Smooth muscle cell of the brain vasculature (primary cell): ENCODE results near the gene PLCB4.

Experiments
- DNase-seq: peaks from one replicate; pipeline ENCODE4 v3.0.0-alpha.2; 2012; ENCODE audit warnings: low read depth, low spot score

Gene PLCB4

DNA sequence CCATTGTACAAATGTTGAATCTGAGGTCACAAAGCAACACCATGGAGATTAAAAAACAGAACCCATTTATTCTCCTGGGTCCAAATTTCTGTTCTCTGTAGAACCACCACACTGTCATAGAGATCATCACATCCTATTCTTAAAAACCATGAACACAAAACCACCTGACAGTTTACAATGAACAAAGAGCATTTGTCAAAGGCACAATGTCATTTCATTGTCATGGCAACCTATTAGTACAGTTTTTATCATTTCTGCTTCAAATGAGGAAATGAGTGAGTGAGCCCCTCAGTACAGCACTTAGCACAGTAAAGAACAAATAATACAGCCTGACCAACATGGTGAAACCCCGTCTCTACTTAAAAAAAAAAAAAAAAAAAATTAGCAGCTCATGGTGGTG, 422.4 kb downstream of the PLCB4 start:
- DNase-seq, result no peak

DNA sequence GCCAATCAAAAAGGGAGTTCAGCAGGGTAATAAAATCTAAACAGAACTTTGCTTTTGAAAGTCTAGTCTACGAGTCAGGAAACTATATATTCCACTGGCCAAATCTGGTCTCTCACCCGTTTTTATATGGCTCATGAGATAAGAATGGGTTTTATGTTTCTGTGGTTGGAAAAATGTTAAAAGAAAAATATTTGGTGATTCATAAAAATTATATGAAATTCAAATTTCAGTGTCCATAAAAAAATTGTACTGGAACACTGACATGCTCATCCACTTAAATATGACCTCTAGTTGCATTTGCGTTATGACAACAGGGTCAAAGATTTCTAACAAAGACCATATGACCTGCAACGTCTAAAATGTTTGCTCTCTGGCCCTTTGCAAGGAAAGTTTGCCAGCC, 423.2 kb downstream of the PLCB4 start:
- DNase-seq, result no peak

DNA sequence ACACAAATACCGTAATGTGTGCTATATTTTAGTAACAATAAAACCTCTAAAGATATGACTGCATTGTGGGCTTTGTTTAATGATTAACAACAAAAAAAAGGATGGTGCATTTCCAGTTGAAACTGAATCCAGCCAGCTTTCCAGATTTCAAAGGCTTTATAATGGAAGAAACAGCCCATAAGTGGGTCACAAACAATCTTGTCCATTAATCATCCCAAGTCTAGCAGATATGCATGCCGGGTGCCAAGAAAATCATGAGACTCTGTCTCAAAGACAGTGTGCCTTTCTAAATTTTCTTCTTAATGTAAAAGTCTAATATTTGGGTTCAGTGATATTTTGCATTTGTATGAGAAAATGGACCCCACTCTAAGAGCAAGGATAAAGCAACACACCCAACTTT, 424.9 kb downstream of the PLCB4 start:
- no peak for DNase-seq

DNA sequence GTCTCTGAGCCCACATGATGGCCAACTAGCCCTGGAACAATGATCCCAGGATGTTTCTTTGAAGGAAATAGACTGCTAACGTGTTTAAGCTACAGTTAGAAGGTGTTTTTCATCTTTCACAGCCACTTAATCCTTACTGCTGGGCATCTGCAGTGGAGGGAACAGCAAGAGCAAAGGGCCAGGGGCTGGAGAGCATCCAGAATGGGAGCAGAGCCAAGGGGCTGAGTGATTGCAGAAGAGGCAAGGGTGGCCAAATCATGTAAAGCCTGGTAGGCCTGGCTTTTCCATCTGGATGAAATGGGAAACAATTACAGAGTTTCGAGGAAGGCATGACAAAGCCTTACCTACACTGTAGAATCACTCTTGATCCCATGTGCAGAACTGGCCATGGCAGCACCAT, 426.8 kb downstream of the PLCB4 start:
- no peak for DNase-seq

- DNase-seq, result no peak
Measured at GRCh38 chr20:9496155-9496554, 427.3 kb downstream of the PLCB4 start.

GRCh38 chr20:9498322-9498721, 429.4 kb downstream of the PLCB4 start:
- no peak for DNase-seq

DNA sequence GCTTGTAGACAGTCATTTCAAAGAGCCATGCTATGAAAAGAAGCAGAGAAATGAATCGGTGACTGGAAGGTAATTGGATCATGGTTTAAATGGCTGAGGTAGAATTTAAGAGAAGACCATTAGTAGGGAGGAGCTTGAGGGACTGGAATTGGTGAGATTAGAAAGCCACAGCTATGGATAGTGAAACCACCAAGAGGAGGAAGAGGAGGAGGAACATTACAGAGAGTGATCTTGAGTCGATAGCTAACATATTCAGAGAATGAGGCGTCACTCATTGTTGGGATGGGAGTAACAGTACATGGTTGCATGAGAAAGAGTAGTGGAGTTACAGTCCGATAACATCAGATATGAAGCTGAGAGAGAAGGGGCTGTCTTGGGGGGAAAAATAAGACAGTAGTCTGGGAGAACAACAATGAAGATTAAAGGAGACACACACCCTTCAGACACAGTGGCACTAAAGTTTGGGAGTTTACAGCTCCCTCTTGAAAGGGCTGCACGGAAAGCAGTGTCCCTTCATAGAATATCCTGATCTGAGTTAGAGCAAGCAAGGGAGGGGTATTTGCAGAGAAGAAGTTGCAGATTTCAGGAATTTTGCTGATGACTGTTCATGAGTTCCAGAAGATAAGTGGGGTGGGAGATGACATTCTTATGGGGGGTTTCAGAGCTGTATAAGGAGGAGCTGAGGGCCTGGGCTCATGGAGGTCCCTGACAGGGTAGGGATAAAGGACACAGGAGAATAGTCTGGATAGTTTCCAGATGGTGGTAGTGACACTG, 430.4 kb downstream of the PLCB4 start:
- DNase-seq, result no peak

GRCh38 chr20:9500121-9500520, 431.2 kb downstream of the PLCB4 start:
- DNase-seq, result no peak

DNA sequence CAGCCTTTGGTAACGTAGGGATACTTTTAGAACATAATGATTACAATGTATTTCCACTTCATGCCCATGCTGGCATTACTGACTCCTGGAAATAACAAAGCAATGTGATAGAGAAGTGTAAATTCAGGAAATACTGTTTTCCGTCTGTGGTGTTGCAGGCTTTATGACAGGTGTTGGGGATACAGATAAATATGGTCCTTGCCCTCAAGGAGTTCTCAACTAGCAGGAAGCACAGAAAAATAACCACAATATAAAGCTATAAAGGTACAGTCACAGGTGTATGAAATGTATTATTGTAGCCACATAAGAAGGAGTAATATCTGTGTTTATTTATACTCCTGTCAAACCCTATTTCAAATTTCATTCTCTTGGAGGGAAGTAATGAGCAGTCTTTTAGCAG, 432.6 kb downstream of the PLCB4 start:
- no peak for DNase-seq

DNA sequence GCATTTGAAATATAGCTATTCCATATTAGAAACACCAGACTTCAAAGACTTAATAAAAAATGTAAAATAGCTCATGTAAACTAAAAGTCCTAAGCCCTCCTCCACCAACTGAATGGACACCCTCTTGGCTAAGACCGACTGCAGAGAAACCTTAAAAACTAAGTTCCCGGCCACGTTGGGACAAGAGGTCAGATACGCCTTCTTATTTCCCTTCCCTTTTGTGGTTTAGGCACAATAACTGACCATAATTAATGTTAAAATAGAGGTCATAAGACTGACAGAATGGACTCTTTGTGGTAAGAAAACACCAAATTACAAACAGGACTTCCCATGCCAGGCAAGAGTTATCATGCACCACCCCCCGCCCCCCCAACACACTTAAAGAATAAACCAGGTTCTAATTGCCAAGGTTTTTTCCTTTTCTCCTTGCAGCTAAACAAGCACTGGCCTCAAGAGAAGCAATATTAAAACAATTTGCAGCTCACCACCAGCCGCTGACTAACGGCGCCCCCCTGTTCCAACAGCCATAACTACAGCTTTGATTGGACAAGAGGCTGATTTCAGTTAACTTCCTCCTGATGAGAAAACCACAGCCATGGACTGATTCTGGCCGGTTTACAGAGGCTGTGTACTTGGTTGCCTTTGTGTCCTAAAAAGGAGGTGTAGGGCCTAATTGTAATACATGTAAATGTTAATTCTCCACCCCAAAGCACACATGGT, 434.8 kb downstream of the PLCB4 start:
- DNase-seq, result no peak

GRCh38 chr20:9506280-9506821, 437.5 kb downstream of the PLCB4 start:
- DNase-seq, result no peak

- no peak for DNase-seq
Measured at GRCh38 chr20:9506964-9507369, 438.1 kb downstream of the PLCB4 start.

- DNase-seq, result no peak
Measured at GRCh38 chr20:9507544-9508239, 438.8 kb downstream of the PLCB4 start.

DNA sequence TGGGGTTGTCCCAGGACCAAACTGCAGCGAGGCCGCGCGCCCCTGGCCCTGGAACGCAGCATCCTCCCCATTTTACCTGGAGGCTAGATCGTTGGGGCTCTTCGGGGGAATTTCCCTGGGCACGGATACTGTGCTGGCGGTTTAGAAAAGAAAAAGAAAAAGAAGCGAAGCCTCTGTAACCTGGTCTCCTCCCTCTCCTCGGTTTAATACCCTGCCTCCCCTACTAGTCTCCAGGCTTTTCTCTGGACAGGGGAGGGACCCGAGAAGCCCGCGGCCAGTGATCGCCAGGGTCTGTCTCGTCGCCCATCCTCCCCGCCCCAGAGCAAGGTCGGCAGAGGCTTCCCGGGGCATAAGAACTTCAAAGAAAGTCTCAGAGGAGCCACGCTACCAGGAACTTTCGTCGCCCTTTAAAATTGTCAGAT, 439.4 kb downstream of the PLCB4 start:
- no peak for DNase-seq

- no peak for DNase-seq
Measured at GRCh38 chr20:9508696-9509178, 439.9 kb downstream of the PLCB4 start.

DNA sequence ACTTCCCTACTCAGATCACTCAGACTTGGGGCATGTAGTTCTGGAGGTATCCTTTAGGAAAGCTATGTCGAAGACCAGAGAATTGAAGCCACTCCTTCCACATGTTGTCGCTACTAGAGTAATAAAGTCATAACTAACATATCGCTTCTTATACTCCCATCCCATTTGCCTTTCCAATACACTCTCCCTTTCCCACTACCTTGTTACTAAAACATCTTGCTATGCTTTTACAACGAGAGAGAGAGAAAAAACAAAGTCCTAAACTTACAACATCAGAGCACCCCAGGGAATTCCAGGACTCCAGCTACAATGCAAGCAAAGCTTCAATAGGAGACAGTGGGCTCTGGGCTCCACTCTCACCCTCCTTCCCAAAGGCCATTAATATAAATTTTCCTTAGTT, 440.4 kb downstream of the PLCB4 start:
- DNase-seq, result no peak

- DNase-seq, result no peak
Measured at GRCh38 chr20:9510911-9511310, 442.0 kb downstream of the PLCB4 start.

DNA sequence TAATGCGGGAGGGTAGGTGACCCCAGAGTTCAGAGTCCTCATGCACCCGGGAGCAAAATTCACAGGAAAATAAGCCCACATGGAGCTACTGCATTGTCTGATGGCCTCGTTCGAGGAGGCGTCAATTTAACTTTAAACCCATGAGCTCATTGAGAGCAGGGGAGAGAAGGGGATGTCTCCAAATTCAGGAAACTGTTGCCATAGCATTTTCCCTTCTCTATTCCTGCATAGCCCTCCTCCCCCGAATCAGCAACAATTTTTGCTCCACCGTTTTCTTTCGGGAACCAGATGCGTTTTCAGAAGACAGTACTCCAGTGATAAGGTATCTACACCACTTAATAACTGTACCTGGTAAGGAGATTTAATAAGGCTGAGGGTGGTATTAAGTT, 445.2 kb downstream of the PLCB4 start:
- no peak for DNase-seq

- DNase-seq, result no peak
Measured at GRCh38 chr20:9514461-9515213, 445.8 kb downstream of the PLCB4 start, which contains the start of gene LAMP5. Gene LAMP5 (plus strand): TSS chr20:9514590. CDS start chr20:9514853, 263 bp downstream.

DNA sequence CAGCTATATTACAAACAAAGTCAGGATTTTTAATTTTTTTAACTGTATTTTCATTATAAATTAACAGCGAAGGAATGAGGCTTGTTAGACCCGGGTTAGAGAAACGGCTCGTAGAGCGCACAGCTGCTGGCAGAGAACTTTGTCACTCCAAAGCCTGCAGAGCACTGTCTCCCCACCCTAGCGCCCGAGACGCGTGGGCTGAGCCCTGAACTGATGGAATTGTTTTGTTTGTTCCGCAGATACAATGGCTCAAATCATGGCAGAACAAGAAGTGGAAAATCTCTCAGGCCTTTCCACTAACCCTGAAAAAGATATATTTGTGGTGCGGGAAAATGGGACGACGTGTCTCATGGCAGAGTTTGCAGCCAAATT, 446.3 kb downstream of the PLCB4 start:
- no peak for DNase-seq

GRCh38 chr20:9515741-9516233, 446.9 kb downstream of the PLCB4 start:
- no peak for DNase-seq
